Kidney epithelial cell (primary cell): ENCODE data around the gene NETO2. TPM values are rescaled to one million over a fixed set of nuclear protein-coding genes. Genes with fewer than 3 reads are reported as not detected.
"Not testable (repeated sequence)": the region's sequence is repeated elsewhere in the genome, so short reads cannot be mapped to it uniquely, and the experiment has no call there.

Source experiments
- DNase-seq: peaks from one replicate; pipeline ENCODE4 v3.0.0-alpha.2; 2010; ENCODE audit warnings: low read depth
- H3K27me3 ChIP-seq: 2 replicates; pipeline ENCODE4 v1.6.0; 2011; ENCODE audit warnings: low read length; ENCODE audit not compliant: control insufficient read depth, insufficient read depth
- H3K36me3 ChIP-seq: 2 replicates; pipeline ENCODE4 v1.5.1; 2011; ENCODE audit warnings: low read length; ENCODE audit not compliant: control insufficient read depth, insufficient read depth
- H3K4me3 ChIP-seq: 2 replicates; pipeline ENCODE4 v1.5.1; 2011; ENCODE audit warnings: low read depth, mild to moderate bottlenecking, control low read depth, low read length
- total RNA-seq: library from RNA; depleted of rRNA; stranded (reverse); fragments of >200 nt; gene quantifications from 2 replicates; pipeline ENCODE4 v1.2.3, GENCODE V29; 2015
- TF ChIP-seq, protein P1 (sequence below): IDR thresholded peaks from 2 replicates; pipeline ENCODE4 v1.5.1; 2011; ENCODE audit warnings: mild to moderate bottlenecking, moderate library complexity, low read length, control low read depth, inconsistent platforms; ENCODE audit not compliant: insufficient read depth, poor library complexity, severe bottlenecking

Gene NETO2
- total RNA-seq, 1 donor from 2014 or later = 41.9 TPM

DNA sequence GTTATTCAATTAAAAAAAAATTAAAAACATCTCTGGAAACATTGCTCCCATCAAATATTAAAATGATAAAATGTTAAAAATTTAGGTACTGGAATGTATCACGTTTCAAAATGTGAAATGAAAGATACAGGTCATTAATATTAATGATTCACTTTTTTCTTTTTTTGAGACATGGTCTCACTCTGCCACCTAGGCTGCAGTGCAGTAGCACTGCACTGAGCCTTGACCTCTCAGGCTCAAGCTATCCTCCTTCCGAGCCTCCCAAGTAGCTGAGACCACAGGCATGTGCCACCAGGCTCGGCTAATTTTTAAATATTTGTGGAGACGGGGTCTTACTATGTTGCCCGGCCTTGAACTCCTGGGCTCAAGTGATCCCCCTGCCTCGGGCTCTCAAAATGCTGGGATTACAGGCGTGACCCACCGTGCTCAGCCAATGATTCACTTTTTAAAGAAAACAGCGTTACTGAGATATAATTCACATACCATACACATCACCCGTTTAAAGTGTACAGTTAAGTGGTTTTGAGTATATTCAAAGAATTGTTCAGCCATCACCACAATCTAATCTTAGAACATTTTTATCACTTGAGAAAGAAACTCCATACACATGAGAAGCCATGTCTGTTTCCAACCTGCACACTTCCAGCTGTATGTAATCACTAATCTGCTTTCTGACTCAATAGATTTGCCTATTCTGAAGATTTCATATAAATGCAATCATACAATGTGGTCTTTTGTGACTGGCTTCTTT, 19.1 kb upstream of the NETO2 start:
- TF ChIP-seq, protein P1, sequence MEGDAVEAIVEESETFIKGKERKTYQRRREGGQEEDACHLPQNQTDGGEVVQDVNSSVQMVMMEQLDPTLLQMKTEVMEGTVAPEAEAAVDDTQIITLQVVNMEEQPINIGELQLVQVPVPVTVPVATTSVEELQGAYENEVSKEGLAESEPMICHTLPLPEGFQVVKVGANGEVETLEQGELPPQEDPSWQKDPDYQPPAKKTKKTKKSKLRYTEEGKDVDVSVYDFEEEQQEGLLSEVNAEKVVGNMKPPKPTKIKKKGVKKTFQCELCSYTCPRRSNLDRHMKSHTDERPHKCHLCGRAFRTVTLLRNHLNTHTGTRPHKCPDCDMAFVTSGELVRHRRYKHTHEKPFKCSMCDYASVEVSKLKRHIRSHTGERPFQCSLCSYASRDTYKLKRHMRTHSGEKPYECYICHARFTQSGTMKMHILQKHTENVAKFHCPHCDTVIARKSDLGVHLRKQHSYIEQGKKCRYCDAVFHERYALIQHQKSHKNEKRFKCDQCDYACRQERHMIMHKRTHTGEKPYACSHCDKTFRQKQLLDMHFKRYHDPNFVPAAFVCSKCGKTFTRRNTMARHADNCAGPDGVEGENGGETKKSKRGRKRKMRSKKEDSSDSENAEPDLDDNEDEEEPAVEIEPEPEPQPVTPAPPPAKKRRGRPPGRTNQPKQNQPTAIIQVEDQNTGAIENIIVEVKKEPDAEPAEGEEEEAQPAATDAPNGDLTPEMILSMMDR = no peak
- Histone ChIP-seq H3K27me3 (no peaks in the 10 kb centered on the region), H3K4me3 (no peak overlapping the region), H3K36me3 (no peaks in the 10 kb centered on the region)
- no peak for DNase-seq

DNA sequence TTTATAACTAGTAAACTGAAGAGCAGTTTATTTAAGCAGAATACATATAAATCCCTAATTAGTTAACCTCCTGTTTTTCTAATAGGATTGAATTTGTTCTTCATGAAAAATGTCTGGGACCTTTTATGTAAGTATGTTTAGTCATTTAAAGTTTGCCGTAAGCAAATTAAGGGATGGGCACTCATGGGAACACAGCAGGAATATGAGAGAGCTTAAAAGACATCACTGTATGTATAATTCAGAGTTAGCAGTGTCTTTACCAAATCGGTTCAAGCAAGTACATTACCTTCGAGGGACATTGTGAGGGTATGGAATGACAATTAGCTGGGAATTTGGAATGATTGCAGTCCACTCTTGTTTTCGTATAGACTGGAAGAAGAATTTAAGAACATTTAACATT, 17.7 kb upstream of the NETO2 start:
- DNase-seq = no peak
- Histone ChIP-seq H3K36me3 (no peaks in the 10 kb centered on the region), H3K27me3 (no peaks in the 10 kb centered on the region), H3K4me3 (no peak overlapping the region)
- TF ChIP-seq, protein P1 = no peak

DNA sequence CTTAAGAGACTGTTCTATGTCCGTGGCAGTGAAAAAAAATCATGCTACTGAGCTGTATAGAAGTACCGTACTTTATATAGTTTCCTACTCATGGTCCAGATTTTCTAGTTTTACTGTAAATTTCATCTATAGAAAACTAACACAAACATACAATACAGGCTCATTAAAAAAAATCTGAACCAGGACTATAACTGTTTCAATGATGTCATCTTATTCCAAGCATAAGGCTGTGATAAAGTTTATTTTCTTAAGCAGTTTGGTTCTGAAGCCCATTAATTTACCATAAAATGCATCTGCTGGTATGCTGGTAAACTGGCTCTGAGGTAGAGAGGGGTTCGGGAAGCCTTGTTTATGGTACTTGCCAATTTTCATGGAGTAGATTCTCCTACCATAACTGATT, 16.7 kb upstream of the NETO2 start:
- TF ChIP-seq, protein P1 = no peak
- Histone ChIP-seq H3K36me3 (no peaks in the 10 kb centered on the region), H3K27me3 (no peaks in the 10 kb centered on the region), H3K4me3 (no peak overlapping the region)
- DNase-seq = no peak

DNA sequence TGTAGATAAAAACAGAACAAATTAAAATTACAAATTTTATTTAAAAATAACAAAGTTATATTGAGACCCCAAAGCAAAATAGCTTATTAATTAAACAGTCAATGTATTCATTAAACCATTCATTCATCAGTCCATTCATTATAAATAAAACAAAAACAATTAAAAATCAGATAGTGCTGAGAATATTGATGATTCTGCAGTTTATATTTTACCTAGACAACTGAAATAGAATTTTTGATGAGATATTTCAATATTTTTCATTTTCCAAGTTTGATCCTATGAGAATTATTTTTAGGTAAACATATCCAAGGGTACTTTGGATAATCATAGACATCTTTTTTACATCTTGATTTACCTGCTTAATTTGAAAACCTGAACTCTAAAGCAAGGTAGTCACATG, 15.2 kb upstream of the NETO2 start:
- TF ChIP-seq, protein P1 = no peak
- DNase-seq = no peak
- Histone ChIP-seq H3K27me3 (no peaks in the 10 kb centered on the region), H3K36me3 (no peaks in the 10 kb centered on the region), H3K4me3 (no peak overlapping the region)

DNA sequence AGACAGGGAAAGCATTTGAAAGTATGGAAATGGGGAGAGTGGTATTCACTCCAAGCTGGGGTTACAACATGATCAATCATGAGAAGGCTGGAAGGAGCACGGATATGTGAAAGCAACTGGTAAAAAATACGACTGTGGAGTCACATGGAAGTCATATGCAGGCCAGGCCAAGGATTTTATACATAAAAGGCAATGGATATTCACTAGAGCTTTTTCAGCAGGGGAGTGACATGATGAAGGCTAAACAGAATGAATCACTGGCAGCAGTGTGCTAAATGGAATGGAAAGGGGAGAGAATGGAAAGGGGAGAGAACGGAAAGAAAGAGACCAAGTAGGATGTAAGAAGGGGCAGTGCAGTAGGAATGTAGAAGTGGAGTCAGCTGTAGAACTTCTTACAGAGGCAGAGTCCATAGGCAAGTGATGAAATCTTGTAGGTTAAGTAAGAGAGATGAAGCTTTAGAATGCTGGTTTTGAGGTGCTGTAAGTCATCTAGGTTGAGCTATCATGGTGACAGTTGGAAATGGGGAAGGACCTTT, 13.0 kb upstream of the NETO2 start:
- no peak for DNase-seq
- H3K36me3 ChIP-seq = no peaks in the 10 kb centered on the region

DNA sequence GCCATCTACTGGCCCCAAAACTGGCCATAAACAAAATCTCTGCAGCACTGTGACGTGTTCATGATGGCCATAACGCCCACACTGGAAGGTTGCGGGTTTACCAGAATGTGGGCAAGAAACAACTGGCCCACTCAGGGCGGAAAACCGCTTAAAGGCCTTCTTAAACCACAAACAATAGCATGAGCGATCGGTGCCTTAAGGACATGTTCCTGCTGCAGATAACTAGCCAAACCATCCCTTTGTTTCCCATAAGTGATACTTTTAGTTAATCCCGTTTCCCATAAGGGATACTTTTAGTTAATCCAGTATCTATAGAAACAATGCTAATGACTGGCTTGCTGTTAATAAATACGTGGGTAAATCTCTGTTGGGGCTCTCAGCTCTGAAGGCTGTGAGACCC, 8.8 kb upstream of the NETO2 start:
- H3K27me3 ChIP-seq, H3K36me3 ChIP-seq, H3K4me3 ChIP-seq, DNase-seq: not testable (repeated sequence)

More for the DNA sequence above, 13.0 kb upstream of the NETO2 start:
- no peak overlapping the region for H3K4me3 ChIP-seq
- H3K27me3 ChIP-seq = no peaks in the 10 kb centered on the region
- TF ChIP-seq, protein P1 = no peak
